ENCODE results near the gene CYB561D2.

Gene CYB561D2

GRCh38 chr3:50369012-50369670 is 18.5 kb downstream of the CYB561D2 start:
- DNase-seq: no peak

- DNase-seq: no peak
These were observed 19.9 kb downstream of the CYB561D2 start for GRCh38 chr3:50370594-50370993.

GRCh38 chr3:50371133-50371685 is 20.5 kb downstream of the CYB561D2 start:
- no peak for DNase-seq

DNA sequence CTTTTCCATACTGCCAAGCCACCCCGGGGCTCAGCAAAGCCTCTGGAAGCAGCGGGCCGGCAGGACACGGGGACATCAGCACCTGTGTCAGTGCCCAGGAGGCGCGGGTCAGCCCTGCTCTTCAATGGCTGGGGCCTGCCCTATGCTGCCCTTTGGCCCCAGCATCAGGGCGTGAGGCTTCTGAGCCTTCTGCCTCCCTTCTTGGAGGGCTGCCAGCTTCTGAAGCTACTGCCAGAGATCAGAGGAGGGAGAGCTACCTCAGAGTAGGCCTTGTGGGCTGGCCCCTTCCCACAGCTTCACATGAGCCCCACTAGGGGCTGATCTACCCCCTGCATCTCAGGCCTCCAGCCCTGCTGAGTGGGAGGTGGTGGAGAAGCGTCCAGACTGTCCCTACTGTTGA is 21.7 kb downstream of the CYB561D2 start:
- no peak for DNase-seq

DNA sequence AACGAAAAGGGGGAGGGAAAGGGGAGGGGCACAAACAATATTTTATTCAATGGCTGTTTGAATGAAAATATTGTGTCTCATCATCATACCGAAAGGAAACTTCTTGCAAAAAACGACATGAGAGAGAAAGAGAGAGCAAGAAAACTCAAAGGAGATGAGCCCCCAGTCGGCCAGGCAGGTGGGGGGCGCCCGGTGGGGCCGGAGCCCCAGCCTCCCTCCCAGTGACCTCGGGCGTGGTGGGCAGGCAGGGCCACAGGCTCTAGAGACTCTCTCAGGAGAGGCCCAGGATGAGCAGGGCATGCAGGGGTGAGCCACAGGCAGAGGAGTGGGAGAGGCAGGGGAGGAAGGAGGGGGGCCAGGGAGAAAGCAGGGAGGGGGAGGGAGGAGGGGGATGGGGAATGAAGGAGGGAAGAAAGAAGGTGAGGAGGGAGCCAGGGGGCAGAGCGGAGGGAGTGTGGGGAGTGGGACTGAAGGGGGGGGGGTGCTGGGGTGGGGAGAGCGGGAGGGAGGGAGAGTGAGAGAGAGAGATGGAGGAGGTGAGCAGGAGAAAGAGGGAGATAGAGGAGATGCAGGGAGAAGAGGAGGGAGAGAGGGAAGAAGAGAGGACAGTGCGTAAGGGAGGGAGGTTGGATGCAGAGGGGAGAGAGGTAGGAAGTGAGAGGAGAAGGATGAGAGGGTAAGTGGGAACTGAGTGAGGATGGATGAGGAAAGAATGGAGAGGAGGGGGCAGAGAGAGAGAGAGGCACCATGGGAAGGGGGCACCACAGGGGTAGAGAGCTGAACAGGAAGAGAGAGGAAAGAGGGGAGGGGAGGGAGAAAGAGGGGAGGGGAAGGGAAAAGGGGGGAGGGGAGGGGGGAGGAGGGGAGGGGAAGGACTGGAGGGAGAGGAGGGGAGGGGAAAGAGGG is 22.7 kb downstream of the CYB561D2 start:
- no peak for DNase-seq

DNA sequence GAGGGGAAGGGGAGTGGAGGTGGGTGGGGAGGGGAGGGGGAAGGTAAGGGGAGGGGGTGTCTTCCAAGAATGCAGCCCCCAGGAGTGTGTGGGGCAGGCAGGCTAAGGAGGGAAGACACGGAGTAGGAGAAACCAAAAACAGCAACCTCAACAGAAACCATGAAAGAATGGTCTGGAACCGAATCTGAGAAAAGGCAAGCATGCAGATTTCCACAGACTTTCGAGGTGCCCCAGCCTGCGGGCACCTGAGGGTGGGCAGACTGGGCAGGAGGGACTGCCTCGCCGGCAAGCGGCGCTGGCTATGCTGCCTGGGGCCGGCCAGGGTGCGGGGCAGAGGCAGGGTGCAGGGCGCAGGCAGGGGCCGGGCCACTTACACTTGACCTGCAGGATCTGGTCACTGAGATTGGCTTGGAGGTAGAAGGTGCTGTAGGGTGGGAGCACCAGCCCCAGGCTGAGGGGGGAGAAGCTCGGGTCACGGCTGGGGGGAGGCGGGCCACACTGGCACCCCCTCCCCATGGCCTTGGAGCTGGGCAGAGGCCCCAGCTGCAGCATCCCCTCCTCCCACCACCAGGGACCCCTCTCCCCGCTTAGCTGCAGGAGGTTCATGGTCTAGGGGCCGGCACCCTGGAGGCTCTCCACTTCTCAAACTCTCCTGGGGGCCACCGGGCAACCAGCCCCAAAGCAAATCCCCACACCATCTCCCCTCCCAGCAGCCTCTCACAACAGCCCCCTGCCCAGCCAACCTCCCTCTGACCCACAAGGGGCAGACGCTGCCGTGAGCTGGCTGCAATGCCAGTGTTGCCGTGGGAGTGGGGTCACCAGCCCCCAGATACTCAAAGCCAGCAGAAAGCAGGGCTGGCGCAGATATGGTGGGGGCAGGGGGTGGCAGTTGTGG is 23.9 kb downstream of the CYB561D2 start:
- no peak for DNase-seq

DNA sequence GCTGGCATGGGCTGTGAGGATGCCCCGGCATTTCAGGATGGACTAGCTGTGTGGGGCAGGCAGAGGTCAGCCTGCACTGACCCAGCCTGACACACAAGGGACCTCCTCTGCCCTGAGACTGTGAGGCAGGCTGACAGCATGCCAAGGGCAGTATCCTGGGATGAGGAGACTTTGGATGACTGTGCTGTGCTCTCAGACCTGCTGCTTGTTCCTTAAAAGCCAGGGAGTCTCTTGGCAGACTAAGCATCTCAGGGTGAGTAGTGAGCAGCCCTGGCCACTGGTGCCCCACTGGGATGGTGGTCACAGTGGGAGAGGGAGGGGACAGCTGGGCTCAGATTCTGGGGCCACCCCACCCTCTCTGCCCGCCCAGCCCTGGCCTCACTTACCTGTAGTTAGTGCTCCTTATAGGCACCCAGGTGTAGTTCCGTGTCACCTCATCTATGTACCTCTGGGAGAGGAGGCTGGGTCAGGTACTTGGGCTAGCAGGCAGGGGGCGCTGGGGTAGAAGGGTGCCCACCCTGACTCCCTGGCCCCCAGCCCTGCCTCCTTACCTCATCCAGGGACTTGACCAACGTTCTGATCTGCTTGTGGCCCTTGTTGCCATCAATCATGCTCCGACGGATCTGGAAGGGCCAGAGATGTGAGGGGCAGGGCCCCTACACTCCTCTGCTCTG is 24.7 kb downstream of the CYB561D2 start:
- no peak for DNase-seq

- no peak for DNase-seq
These were observed 27.4 kb downstream of the CYB561D2 start for GRCh38 chr3:50378024-50378423.

DNA sequence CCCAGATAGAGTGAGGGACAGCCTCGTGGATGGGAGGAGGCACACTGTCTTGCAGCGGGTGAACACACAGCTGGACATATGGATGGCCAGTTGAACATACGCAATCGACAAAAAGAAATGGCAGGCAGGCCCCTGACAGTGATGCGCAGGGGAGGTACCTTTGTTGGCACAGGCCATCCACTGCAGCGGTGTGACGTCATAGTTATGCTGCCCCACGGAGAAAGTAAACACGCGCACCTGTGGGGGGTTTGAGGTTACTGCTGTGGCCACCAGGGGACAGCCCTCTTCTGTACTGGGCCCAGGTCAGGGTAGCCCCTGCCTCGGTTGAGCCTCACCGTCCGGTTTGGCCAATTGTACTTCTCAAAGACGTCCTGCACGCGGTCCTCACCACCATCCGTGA is 28.1 kb downstream of the CYB561D2 start:
- DNase-seq: no peak

DNA sequence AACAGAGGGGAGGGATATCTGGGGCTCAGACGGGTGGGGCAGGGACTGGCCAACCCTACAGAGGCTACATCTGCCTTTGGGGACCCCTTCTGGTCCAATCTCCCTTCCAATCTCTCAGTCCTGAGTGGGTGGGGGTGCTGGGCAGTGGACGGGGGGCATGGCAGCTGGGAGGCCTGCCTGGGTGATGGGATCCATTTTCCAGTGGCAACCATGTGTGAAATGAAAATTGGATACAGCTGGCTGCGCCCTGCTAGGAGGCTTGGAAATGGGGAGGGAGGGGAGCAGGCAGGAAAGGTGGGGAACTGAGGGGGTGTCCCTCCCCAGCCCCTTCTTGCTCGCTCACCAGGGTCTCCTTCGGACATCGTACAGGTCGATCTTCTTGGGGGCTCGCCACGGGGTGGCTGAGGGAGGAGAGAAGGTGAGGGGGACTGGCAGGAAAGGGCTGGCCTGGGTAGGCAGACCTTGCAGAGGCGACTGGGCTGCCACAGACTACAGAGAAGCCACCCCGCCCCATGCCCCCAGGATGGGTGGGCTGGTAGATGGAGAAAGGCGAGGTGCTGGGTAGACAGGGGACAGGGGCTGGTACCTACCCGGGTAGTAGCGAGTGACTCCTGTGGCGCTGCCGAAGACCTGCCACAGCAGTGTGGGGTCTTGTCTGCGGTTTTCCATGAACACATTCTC is 29.9 kb downstream of the CYB561D2 start:
- no peak for DNase-seq

- no peak for DNase-seq
These were observed 30.7 kb downstream of the CYB561D2 start for GRCh38 chr3:50381383-50381782.

GRCh38 chr3:50382722-50383121 is 32.1 kb downstream of the CYB561D2 start:
- no peak for DNase-seq

DNA sequence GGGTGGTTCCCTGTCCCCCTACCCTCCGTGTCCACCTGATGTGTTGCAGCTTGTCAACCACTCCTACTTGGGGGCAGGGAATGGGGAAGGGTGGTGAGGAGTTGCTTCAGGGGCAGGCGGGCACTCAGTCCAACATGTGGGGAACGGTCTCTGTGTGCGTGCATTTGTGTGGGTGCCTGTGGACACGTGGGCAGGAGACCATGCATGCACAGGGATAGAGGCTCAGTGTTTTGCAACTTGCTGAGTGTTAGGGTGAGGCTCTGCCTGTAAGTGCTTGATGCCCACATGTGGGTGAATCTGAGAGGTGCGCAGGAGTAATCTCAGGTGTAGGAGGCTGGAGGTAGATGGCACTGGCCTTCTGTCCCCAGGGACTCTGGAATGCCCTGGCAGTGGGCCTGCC is 33.1 kb downstream of the CYB561D2 start:
- no peak for DNase-seq

DNA sequence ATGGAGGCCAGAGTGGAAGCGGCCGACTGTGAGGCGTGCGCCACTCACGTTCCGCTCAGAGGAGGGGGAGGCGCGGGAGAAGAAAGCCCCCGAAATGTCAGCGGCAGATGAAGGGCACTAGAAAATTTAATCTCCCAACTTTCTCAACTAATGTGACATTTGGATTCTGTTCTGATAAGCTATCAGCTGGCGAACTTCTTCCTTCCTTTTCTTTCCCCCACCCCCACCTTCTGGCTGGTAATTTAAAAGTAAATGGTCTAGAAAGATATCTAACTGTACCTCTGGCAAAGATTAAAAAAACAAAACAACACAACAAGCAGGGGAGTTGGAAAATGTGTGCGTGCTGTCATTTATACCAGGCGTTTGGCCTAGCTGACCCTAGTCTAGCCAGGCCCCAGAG is 35.1 kb downstream of the CYB561D2 start:
- no peak for DNase-seq

- no peak for DNase-seq
These were observed 37.5 kb downstream of the CYB561D2 start for GRCh38 chr3:50388016-50388719.

- no peak for DNase-seq
These were observed 38.2 kb downstream of the CYB561D2 start for GRCh38 chr3:50388720-50389413.

DNA sequence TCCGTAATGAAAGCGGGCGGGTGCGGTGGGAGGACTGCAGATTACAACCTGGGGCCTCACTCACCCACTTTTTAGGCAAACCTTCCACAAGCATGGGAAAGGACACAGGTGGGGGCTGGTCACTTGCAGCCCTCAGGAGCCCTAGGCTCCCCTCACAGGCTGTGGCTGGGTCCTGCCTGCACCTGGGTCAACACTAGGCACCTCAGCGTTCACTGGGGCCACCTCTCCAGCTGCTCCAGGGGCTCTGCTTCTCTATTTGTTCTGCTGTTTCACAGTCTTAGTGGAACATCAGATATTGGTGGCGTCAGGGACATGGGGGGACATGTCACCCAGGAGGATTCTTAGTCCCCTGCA is 38.7 kb downstream of the CYB561D2 start:
- no peak for DNase-seq

GRCh38 chr3:50390508-50391224 is 40.0 kb downstream of the CYB561D2 start:
- DNase-seq: no peak

DNA sequence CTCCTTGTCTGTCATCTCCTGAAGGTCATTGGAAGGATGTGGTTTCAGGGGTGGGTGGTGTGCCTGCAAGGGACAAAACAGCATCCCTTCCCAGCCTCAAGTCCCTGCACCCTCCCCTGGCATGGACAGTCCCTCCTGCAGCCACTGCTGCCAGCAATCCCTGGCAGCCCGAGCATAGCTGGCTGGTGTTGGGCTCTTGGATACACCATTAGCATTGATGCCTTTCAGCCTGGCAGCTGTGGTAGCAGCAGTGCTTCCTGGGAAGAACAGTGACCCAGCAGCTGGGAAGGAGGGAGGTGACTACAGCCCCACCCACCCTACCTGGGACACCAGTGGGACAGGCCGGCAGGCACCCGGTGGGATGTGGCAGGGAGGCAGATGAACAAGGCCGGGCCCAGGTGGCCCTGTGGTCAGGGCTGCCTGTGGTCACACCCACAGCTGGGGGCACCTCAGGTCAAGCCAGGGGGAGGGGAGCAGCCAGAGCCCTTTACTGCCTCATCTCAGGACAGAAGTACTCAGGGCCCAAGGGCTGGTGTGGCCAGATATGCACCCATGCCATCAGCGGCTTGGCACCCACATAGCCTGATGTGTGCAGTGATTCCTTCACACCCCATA is 41.5 kb downstream of the CYB561D2 start:
- no peak for DNase-seq
